GM21390 (cell line): ENCODE results near the gene FAM156A.
"Not testable (repeated sequence)": the region's sequence is repeated elsewhere in the genome, so short reads cannot be mapped to it uniquely, and the experiment has no call there.

Experiments
- ATAC-seq: cut with Tn5 transposase; IDR thresholded peaks from one replicate; pipeline ENCODE4 v1.9.1; 2021; ENCODE audit not compliant: unreplicated experiment

Gene FAM156A

GRCh38 chrX:52958113-52958959, at the start of gene FAM156A:
TSS of gene FAM156A (minus strand) at chrX:52958518. CDS start at chrX:52948588, 9,930 bp downstream.
- peak; percentile 84 for ATAC-seq

- no peak for ATAC-seq
These were observed 47.0 kb upstream of the FAM156A start for GRCh38 chrX:53005327-53005726.

- ATAC-seq = no peak
These were observed 46.5 kb upstream of the FAM156A start for GRCh38 chrX:53004811-53005210.

GRCh38 chrX:53004038-53004437, 45.7 kb upstream of the FAM156A start:
- ATAC-seq = no peak

- ATAC-seq = no peak
These were observed 44.8 kb upstream of the FAM156A start for GRCh38 chrX:53003111-53003510.

- ATAC-seq = no peak
These were observed 43.6 kb upstream of the FAM156A start for GRCh38 chrX:53001958-53002357.

- no peak for ATAC-seq
These were observed 42.3 kb upstream of the FAM156A start for GRCh38 chrX:53000447-53001135.

- no peak for ATAC-seq
These were observed 37.6 kb upstream of the FAM156A start for GRCh38 chrX:52995987-52996331.

GRCh38 chrX:52995135-52995986, 37.0 kb upstream of the FAM156A start:
- peak; percentile 94 for ATAC-seq

GRCh38 chrX:52990848-52991247, 32.5 kb upstream of the FAM156A start:
- no peak for ATAC-seq

- ATAC-seq = peak; percentile 84
These were observed 31.8 kb upstream of the FAM156A start for GRCh38 chrX:52990011-52990631.

- no peak for ATAC-seq
These were observed 30.9 kb upstream of the FAM156A start for GRCh38 chrX:52988985-52989917.

- ATAC-seq = no peak
These were observed 25.1 kb upstream of the FAM156A start for GRCh38 chrX:52983321-52984000.

- no peak for ATAC-seq
These were observed 21.7 kb upstream of the FAM156A start for GRCh38 chrX:52979993-52980392.

GRCh38 chrX:52979568-52979967, 21.2 kb upstream of the FAM156A start:
- no peak for ATAC-seq

GRCh38 chrX:52977953-52978352, 19.6 kb upstream of the FAM156A start:
- no peak for ATAC-seq

GRCh38 chrX:52975576-52975975, 17.3 kb upstream of the FAM156A start:
- ATAC-seq = not testable (repeated sequence)

- ATAC-seq = not testable (repeated sequence)
These were observed 16.1 kb upstream of the FAM156A start for GRCh38 chrX:52974336-52974992.

- ATAC-seq = not testable (repeated sequence)
These were observed 9.6 kb upstream of the FAM156A start for GRCh38 chrX:52967922-52968321.
